Fibroblast of the conjunctiva (primary cell): ENCODE results near the gene MAPK8IP2.
"Not testable (repeated sequence)": the region's sequence is repeated elsewhere in the genome, so short reads cannot be mapped to it uniquely, and the experiment has no call there.

Source experiments
- DNase-seq: peaks from one replicate; pipeline ENCODE4 v3.0.0-alpha.2; 2010; ENCODE audit warnings: low read depth

MAPK8IP2 gene

GRCh38 chr22:50599816-50600455 is 657 bp upstream of the MAPK8IP2 start:
- DNase-seq: no peak

GRCh38 chr22:50600967-50601668 is 525 bp downstream of the MAPK8IP2 start:
- no peak for DNase-seq

- no peak for DNase-seq
Measured at GRCh38 chr22:50601669-50602337, 1.2 kb downstream of the MAPK8IP2 start.

GRCh38 chr22:50602338-50602700 is 1.7 kb downstream of the MAPK8IP2 start:
- DNase-seq: no peak

- no peak for DNase-seq
Measured at GRCh38 chr22:50603511-50604255, 3.1 kb downstream of the MAPK8IP2 start.

GRCh38 chr22:50604256-50605001 is 3.8 kb downstream of the MAPK8IP2 start:
- no peak for DNase-seq

GRCh38 chr22:50605002-50605612 is 4.5 kb downstream of the MAPK8IP2 start:
- DNase-seq: no peak

GRCh38 chr22:50605613-50606074 is 5.1 kb downstream of the MAPK8IP2 start:
- DNase-seq: no peak

- DNase-seq: no peak
Measured at GRCh38 chr22:50606165-50606945, 5.8 kb downstream of the MAPK8IP2 start.

GRCh38 chr22:50606946-50607658 is 6.5 kb downstream of the MAPK8IP2 start:
- DNase-seq: no peak

GRCh38 chr22:50607659-50608020 is 7.0 kb downstream of the MAPK8IP2 start:
- no peak for DNase-seq

- DNase-seq: not testable (repeated sequence)
Measured at GRCh38 chr22:50608058-50608840, 7.7 kb downstream of the MAPK8IP2 start.

GRCh38 chr22:50608996-50609395 is 8.4 kb downstream of the MAPK8IP2 start:
- no peak for DNase-seq

- DNase-seq: no peak
Measured at GRCh38 chr22:50609599-50609998, 9.0 kb downstream of the MAPK8IP2 start.

- no peak for DNase-seq
Measured at GRCh38 chr22:50610041-50610451, 9.5 kb downstream of the MAPK8IP2 start.

- no peak for DNase-seq
Measured at GRCh38 chr22:50610581-50610980, 10.0 kb downstream of the MAPK8IP2 start.

GRCh38 chr22:50611341-50612060 is 10.9 kb downstream of the MAPK8IP2 start:
- no peak for DNase-seq

- no peak for DNase-seq
Measured at GRCh38 chr22:50612168-50612527, 11.6 kb downstream of the MAPK8IP2 start.
